ENCODE measurements around the gene E2F1.
"Not testable (repeated sequence)": the region's sequence is repeated elsewhere in the genome, so short reads cannot be mapped to it uniquely, and the experiment has no call there.

DNA sequence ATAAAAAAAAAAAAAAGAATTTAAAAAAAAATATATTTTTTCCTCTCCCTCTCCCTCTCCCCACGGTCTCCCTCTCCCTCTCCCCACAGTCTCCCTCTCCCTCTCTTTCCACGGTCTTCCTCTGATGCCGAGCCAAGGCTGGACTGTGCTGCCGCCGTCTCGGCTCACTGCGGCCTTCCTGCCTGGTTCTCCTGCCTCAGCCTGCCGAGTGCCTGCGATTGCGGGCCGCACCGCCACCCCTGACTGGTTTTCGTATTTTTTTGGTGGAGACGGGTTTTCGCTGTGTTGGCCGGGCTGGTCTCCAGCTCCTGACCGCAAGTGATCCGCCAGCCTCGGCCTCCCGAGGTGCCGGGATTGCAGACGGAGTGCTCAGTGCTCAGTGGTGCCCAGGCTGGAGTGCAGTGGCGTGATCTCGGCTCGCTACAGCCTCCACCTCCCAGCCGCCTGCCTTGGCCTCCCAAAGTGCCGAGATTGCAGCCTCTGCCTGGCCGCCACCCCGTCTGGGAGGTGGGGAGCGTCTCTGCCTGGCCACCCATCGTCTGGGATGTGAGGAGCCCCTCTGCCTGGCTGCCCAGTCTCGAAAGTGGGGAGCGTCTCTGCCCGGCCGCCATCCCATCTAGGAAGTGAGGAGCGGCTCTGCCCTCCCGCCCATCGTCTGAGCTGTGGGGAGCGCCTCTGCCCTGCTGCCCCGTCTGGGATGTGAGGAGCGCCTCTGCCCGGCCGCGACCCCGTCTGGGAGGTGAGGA is 14.7 kb upstream of the E2F1 start:
- not testable (repeated sequence) for TF ChIP-seq CTCF, POLR2A (IDR thresholded peaks at IDR 0.05)

Data from ovary (tissue), 3 donors.